BE2C (cell line): Measurements from ENCODE around the gene PRRX1.
A peak's percentile ranks its signal among the peaks of the same experiment; 100 is the strongest.

Experiments
- DNase-seq: peaks from one replicate; pipeline ENCODE4 v3.0.0-alpha.2; 2020
- H3K27me3 ChIP-seq: fragments of 250-450 bp; sonication (Bioruptor Pico); 2 replicates; pipeline ENCODE4 v1.5.1; 2020; ENCODE audit warnings: mild to moderate bottlenecking
- H3K36me3 ChIP-seq: fragments of 250-450 bp; sonication (Bioruptor Pico); 2 replicates; pipeline ENCODE4 v1.5.1; 2020; ENCODE audit warnings: mild to moderate bottlenecking
- H3K4me1 ChIP-seq: fragments of 250-450 bp; sonication (Bioruptor Pico); 2 replicates; pipeline ENCODE4 v1.5.1; 2020
- H3K4me3 ChIP-seq: 2 replicates; pipeline ENCODE4 v1.5.1; 2011; ENCODE audit warnings: low read depth, low read length
- H3K9me3 ChIP-seq: fragments of 250-450 bp; sonication (Bioruptor Pico); 2 replicates; pipeline ENCODE4 v1.5.1; 2020
- TF ChIP-seq, protein P1 (sequence below): IDR thresholded peaks from 2 replicates; pipeline ENCODE4 v1.5.1; 2012; ENCODE audit warnings: mild to moderate bottlenecking, low read depth, low read length

The PRRX1 gene

DNA sequence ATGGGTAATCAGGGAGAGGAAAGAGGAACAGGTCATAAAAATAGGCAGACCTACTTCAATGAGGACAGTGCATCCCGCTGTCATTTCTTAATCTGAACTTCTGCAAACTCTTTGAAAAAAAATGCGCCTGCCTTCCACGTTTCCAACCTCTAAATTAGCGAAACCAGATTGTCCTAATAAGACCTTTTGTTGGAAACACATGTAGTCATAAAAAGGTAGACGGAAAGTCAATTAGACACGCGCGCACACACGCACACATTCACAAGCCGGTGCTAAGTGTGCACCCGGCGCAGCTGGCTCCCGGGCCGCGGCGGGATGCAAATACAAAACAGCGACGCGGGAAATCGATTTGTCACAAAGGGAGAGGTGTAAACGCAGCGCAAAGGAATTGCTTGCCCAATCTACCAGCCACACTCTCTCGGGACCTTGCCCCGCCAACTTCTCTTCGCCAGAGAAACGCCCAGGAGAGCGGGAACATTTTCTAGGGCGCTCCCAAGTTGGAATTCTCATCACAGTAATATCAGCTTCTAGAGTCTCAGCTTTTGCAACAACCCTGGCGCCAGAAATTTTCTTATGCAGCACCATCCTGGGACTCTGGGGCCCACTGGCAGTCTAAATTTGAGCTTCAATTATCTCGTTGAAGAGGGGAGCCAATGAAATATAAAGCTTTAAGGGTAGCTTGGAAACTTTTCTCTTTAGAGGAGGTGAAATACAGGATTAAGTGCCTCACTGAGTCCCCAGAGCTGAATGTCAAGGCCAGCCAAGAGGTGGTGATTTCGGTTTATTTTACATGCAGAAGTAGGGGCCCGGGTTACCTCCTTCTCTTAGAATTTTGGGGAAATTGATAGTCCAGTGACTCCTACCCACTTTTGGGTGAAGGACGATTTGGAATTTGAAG is 4.5 kb downstream of the PRRX1 start:
- Histone ChIP-seq H3K4me1 (no peaks in the 10 kb centered on the region), H3K27me3 (peaks cover 95% of the 10 kb centered on the region), H3K9me3 (no peaks in the 10 kb centered on the region), H3K4me3 (no peak overlapping the region), H3K36me3 (no peaks in the 10 kb centered on the region)
- TF ChIP-seq, protein P1, sequence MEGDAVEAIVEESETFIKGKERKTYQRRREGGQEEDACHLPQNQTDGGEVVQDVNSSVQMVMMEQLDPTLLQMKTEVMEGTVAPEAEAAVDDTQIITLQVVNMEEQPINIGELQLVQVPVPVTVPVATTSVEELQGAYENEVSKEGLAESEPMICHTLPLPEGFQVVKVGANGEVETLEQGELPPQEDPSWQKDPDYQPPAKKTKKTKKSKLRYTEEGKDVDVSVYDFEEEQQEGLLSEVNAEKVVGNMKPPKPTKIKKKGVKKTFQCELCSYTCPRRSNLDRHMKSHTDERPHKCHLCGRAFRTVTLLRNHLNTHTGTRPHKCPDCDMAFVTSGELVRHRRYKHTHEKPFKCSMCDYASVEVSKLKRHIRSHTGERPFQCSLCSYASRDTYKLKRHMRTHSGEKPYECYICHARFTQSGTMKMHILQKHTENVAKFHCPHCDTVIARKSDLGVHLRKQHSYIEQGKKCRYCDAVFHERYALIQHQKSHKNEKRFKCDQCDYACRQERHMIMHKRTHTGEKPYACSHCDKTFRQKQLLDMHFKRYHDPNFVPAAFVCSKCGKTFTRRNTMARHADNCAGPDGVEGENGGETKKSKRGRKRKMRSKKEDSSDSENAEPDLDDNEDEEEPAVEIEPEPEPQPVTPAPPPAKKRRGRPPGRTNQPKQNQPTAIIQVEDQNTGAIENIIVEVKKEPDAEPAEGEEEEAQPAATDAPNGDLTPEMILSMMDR = no peak
- DNase-seq = no peak

DNA sequence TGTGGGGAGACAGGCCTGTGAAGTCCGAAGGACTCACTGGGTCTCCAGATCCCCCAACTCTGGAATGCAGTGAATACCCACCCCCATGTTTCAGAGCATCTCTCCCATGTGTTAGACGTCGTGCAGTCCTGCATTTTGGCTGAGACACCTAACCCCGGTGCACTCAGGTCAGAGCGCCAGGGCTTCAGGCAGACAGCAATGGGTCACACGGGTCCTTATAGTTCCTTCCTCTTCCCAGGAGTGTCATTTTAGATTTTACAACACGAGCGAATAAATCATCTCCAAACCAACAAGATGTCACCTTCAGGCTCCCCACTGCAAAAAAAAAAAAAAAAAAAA is 5.1 kb downstream of the PRRX1 start:
- no peak for DNase-seq
- Histone ChIP-seq H3K9me3 (no peaks in the 10 kb centered on the region), H3K4me3 (no peak overlapping the region), H3K36me3 (no peaks in the 10 kb centered on the region), H3K27me3 (peaks cover 94% of the 10 kb centered on the region), H3K4me1 (no peaks in the 10 kb centered on the region)
- TF ChIP-seq, protein P1 = no peak

DNA sequence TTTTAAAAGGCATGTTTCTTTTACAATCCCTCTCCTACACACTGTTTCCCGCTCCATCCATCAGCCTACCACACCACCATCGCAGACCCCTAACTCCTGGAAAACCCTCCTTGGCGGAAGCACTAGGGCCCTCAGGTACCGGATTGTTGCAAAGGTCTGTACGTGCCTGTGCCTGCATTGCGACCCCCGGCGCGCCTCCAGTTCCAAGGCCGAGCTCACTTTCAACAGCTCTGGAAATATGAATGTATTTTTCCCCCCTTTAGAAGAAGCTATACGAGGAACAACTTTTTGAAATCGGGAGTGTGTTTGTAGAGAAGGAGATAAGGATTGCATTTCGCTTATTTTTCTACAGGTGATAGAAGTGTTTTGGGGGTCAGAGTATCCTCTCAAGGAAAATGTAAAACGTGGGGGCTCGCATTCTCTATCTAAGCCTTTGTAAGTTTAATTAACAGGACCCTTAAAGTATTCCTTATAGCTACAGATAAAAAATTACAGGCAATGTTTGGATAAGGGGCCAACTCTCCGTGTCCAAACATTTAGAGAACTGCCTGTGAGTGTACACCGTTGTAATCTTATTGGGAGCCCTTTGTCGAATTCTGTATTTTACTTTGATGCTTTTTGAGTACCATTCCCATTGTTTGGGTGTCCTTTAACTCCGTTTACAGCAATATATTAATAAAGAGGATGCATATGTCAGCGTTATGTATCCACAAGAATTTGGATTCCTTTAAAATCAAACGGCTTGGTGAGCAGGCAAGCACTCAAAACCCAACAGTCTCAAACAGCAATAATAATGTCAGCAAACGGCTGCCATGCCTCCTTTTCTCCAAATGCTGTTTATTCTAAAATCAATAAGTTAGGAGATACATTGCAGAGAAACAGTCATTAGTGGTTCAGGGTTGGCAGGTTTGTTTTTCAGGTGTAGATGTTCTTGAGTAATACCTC is 5.9 kb downstream of the PRRX1 start:
- Histone ChIP-seq H3K9me3 (no peaks in the 10 kb centered on the region), H3K4me3 (no peak overlapping the region), H3K36me3 (no peaks in the 10 kb centered on the region), H3K4me1 (no peaks in the 10 kb centered on the region), H3K27me3 (peaks cover 88% of the 10 kb centered on the region)
- DNase-seq = no peak
- TF ChIP-seq, protein P1 = no peak

DNA sequence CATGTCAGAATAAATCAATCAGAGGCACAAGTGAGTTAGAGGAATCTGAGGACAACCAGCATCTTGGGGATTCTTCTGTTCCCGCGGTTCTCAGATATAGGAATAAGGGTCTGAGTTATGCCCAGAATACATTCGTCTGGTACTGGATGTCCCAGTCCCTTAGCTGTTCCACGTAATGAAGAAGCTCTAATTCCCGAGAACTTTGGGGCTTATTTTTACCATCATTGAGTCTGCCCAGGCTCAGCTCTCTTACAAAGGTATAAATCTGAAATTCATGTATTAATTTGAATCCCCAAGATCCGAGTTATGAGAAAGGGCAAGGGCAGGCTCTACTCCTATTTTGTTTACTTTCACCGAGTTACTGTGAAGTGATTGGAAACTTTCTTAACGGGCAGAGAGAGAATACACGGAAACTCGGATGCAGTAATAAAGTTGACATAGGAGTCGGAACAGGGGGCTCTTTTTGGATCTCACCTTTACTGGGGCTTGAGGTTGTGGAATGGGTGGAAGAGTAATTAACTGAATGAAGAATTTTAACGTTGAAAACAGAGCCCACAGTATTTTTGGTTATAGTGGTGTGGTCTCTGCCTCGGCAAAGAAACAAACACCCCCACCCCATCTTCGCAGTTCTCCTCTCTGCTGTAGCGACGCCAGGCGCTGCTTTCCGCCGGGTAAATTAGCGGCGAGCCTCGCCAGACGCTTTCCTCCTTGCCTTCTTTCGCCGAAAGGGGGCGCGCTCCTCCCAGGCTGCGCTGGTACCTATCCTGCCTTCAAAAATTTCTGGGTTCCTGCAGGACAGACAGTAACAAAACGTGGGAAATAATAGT is 7.1 kb downstream of the PRRX1 start:
- Histone ChIP-seq H3K4me3 (no peak overlapping the region), H3K4me1 (no peaks in the 10 kb centered on the region), H3K9me3 (no peaks in the 10 kb centered on the region), H3K36me3 (no peaks in the 10 kb centered on the region), H3K27me3 (peaks cover 87% of the 10 kb centered on the region)
- DNase-seq = peak; percentile 60
- TF ChIP-seq, protein P1 = peak; percentile 71

DNA sequence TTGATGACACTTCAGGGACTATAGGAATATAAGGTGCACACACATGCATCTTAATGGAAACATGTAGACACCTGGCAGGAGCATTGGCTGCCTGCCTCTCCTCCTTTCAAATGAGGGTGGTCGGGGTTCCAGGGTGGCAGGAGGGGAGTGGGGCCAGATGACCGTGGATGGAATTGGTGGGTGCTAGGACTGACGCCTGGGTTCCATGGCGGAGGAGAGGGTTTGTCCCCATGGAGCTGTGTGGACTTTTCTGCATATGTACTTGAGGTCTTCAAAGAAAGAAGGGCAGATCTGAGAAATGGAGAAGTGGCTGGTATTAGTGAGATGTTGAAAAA is 7.7 kb downstream of the PRRX1 start:
- H3K9me3 ChIP-seq = no peaks in the 10 kb centered on the region
- H3K4me3 ChIP-seq = no peak overlapping the region
- H3K36me3 ChIP-seq = no peaks in the 10 kb centered on the region
- peaks cover 83% of the 10 kb centered on the region for H3K27me3 ChIP-seq
- H3K4me1 ChIP-seq = no peaks in the 10 kb centered on the region
- TF ChIP-seq, protein P1 = no peak
- no peak for DNase-seq
